Measurements from ENCODE around the gene CLIC4. TPM values are rescaled to one million over a fixed set of nuclear protein-coding genes. Genes with fewer than 3 reads are reported as not detected.
A peak's percentile ranks its signal among the peaks of the same experiment; 100 is the strongest.

The CLIC4 gene
- total RNA-seq, 1 experiment from 2014 or later, result 87.4 TPM

DNA sequence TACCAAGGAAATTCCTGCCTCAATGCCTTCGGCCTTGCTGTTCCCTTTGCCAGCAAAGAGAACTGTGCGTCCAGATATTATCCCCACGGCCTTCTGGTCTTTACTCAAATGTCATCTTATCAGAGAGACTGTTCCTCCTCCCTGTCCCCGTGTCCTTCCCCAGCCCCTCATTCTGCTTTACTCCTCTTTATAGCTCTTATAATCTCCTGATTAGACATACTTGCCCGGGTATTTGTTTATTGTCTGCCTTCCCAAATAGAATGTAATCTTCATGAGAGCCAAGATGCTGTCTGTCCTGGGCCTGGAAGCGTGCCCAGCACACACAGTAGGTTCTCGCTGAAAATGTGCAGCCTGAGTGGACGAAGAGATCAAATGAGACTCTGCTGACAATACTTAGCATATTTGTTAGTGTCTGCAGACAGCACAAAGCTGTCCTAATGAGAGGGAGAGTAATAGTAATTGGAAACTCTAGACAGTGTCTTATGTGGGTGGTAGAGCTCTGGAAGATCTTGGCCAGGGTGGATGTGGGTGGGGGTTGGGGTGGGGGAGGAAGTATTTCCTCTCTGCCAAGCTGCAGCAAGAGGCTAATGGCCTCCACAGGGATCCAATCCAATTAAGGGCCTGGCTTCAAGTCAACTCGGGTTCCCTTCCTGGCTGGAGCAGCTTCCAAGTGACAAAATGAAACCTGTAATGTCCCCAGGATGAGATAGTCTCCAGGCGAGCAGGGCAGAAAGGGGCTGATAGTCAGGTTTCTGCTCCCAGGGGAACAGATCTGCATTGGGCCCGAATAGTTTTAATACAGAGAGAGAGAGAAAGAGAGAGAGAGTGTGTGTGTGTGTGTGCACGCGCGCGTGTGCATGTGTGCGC, 9.5 kb upstream of the CLIC4 start:
- H3K9ac ChIP-seq (ENCODE audit: low read length), result peak overlapping the region; percentile 36
- 0 out of 2 replicates have a peak overlapping the region, but pooled peaks have one; percentile 9 for H3K27ac ChIP-seq (ENCODE audit: low read length)
- no peaks in the 10 kb centered on the region for H3K27me3 ChIP-seq (ENCODE audit: low read length)
- peak overlapping the region; percentile 47 for H3K4me2 ChIP-seq (ENCODE audit: low read depth, low read length, poor library complexity, severe bottlenecking)
- H3K79me2 ChIP-seq (ENCODE audit: low read length), result no peaks in the 10 kb centered on the region
- H3K4me1 ChIP-seq (ENCODE audit: low read length), result peaks cover 31% of the 10 kb centered on the region
- H3K9me2 ChIP-seq (replicated peaks; ENCODE audit: insufficient read depth, low read length), result no peaks in the 10 kb centered on the region
- no peaks in the 10 kb centered on the region for H3K36me3 ChIP-seq (ENCODE audit: insufficient read depth, low read length)
- peak; percentile 46 for DNase-seq
- peak overlapping the region; percentile 34; the same call in 1 of the 2 replicates for H3K4me3 ChIP-seq (ENCODE audit: low read length)
- H3K9me3 ChIP-seq (ENCODE audit: low read length), result no peaks in the 10 kb centered on the region
- no peaks in the 10 kb centered on the region for H4K20me1 ChIP-seq (ENCODE audit: insufficient read depth, low read depth, low read length)
- H2AFZ ChIP-seq (ENCODE audit: low read length), result peak overlapping the region; percentile 48

DNA sequence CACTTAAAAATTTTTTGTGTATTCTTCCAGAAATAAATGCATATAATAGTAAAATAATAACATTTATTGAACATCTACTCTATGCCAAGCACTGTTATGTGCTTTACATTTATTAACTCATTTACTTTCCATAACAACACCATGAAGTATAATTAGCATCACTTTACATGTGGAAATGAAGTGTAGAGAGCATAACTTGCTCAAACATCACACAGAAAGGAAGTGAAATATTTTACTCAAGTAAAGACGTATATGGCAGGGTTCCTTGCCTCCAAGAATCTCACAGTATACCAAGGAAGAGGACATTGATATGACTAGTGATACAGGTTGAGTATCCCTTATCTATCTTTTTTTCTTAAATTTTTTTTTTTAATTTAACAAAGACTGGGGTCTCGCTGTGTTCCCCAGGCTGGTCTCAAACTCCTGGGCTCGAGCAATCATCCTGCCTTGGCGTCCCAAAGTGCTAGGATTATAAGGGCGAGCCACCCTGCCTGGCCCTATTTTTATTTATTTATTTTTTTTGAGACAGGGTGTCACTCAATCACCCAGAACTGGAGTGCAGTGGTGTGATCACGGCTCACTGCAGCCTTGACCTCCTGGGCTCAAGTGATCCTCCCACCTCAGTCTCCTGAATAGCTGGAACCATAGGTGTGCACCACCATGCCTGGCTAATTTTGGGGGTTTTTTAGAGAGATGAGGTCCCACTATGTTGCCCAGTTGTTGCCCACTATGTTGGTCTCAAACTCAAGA, 7.7 kb upstream of the CLIC4 start:
- no peaks in the 10 kb centered on the region for H3K36me3 ChIP-seq (ENCODE audit: insufficient read depth, low read length)
- H3K4me2 ChIP-seq (ENCODE audit: low read depth, low read length, poor library complexity, severe bottlenecking), result peak overlapping the region; percentile 73
- no peaks in the 10 kb centered on the region for H3K9me3 ChIP-seq (ENCODE audit: low read length)
- H3K27ac ChIP-seq (ENCODE audit: low read length), result peak overlapping the region; percentile 54; the same call in 1 of the 2 replicates
- H4K20me1 ChIP-seq (ENCODE audit: insufficient read depth, low read depth, low read length), result no peaks in the 10 kb centered on the region
- peak overlapping the region; percentile 44; the same call in 1 of the 2 replicates for H3K4me3 ChIP-seq (ENCODE audit: low read length)
- H3K79me2 ChIP-seq (ENCODE audit: low read length), result no peaks in the 10 kb centered on the region
- H3K9ac ChIP-seq (ENCODE audit: low read length), result peak overlapping the region; percentile 24; the same call in 1 of the 2 replicates
- no peaks in the 10 kb centered on the region for H3K9me2 ChIP-seq (replicated peaks; ENCODE audit: insufficient read depth, low read length)
- H3K4me1 ChIP-seq (ENCODE audit: low read length), result peaks cover 37% of the 10 kb centered on the region
- peak overlapping the region; percentile 41; the same call in 1 of the 2 replicates for H2AFZ ChIP-seq (ENCODE audit: low read length)
- no peaks in the 10 kb centered on the region for H3K27me3 ChIP-seq (ENCODE audit: low read length)
- peak; percentile 65 for DNase-seq

DNA sequence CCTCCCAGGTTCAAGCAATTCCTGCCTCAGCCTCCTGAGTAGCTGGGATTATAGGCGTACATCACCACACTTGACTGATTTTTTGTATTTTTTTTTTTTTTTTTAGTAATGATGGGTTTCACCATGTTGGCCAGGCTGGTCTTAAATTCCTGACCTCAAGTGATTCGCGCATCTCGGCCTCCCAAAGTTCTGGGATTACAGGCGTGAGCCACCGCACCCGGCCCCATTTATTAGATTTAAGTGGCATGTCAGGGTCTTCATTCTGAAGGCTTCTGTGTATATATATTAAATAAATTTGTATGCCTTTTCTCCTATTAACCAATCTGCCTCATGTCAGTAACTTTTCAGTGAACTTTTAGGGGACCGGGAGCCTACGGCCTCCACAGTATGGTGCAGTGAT, 6.0 kb upstream of the CLIC4 start:
- DNase-seq, result no peak
- H3K4me3 ChIP-seq (ENCODE audit: low read length), result no peak overlapping the region
- no peak overlapping the region for H3K9ac ChIP-seq (ENCODE audit: low read length)
- H3K79me2 ChIP-seq (ENCODE audit: low read length), result no peaks in the 10 kb centered on the region
- H3K36me3 ChIP-seq (ENCODE audit: insufficient read depth, low read length), result no peaks in the 10 kb centered on the region
- H3K9me3 ChIP-seq (ENCODE audit: low read length), result no peaks in the 10 kb centered on the region
- peaks cover 52% of the 10 kb centered on the region for H3K4me1 ChIP-seq (ENCODE audit: low read length)
- no peaks in the 10 kb centered on the region for H3K27me3 ChIP-seq (ENCODE audit: low read length)
- H3K9me2 ChIP-seq (replicated peaks; ENCODE audit: insufficient read depth, low read length), result no peaks in the 10 kb centered on the region
- no peak overlapping the region for H3K27ac ChIP-seq (ENCODE audit: low read length)
- H4K20me1 ChIP-seq (ENCODE audit: insufficient read depth, low read depth, low read length), result no peaks in the 10 kb centered on the region
- H3K4me2 ChIP-seq (ENCODE audit: low read depth, low read length, poor library complexity, severe bottlenecking), result no peak overlapping the region
- no peak overlapping the region for H2AFZ ChIP-seq (ENCODE audit: low read length)

DNA sequence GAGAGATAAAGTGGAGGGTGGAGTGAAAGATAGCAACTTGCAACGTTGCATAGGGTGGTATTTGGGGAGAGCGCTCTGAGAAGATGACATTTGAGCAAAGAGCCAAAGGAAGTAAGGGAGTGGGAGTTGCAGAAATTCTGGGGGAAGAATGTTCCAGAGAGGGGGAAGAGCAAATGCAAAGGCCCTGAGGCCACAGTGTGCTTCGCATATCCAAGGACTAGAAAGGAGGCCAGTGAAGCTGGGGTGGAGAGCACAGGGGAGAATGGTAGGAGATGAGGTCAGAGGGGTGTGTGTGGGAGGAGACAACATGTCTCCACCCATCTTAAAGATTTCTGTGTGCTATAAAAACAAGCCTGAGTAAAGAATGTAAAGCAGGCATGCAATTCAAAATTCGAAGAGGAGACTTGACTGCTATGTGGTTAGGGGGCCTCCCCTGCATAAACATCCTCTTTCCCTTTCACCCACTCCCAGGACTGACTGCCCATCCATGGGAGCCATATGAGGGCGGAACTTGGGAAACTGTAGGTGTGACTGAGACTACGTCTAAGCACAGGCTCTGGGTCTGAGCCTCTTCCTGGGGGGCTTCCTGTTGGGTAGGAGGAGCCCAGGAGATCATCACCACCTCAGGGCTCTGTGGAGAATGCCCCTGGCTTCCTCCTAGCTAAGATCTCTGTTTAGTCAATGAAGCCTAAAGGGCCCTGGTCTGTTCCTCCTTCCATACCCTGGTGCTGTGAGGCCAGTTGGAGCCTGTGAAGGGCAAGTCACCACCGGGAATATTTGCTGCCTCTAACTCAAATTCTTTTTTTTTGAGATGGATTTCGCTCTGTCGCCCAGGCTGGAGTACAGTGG, 2.9 kb upstream of the CLIC4 start:
- Histone ChIP-seq H3K27me3 (ENCODE audit: low read length) (no peaks in the 10 kb centered on the region), H3K27ac (ENCODE audit: low read length) (no peak overlapping the region), H3K4me1 (ENCODE audit: low read length) (peaks cover 36% of the 10 kb centered on the region), H3K36me3 (ENCODE audit: insufficient read depth, low read length) (no peaks in the 10 kb centered on the region), H2AFZ (ENCODE audit: low read length) (peak overlapping the region; percentile 21; the same call in 1 of the 2 replicates), H3K9ac (ENCODE audit: low read length) (no peak overlapping the region; the same call in 1 of the 2 replicates), H3K4me3 (ENCODE audit: low read length) (no peak overlapping the region), H3K4me2 (ENCODE audit: low read depth, low read length, poor library complexity, severe bottlenecking) (no peak overlapping the region), H3K9me2 (replicated peaks; ENCODE audit: insufficient read depth, low read length) (no peaks in the 10 kb centered on the region), H3K79me2 (ENCODE audit: low read length) (peaks cover 18% of the 10 kb centered on the region), H4K20me1 (ENCODE audit: insufficient read depth, low read depth, low read length) (no peaks in the 10 kb centered on the region), H3K9me3 (ENCODE audit: low read length) (no peaks in the 10 kb centered on the region)
- no peak for DNase-seq

DNA sequence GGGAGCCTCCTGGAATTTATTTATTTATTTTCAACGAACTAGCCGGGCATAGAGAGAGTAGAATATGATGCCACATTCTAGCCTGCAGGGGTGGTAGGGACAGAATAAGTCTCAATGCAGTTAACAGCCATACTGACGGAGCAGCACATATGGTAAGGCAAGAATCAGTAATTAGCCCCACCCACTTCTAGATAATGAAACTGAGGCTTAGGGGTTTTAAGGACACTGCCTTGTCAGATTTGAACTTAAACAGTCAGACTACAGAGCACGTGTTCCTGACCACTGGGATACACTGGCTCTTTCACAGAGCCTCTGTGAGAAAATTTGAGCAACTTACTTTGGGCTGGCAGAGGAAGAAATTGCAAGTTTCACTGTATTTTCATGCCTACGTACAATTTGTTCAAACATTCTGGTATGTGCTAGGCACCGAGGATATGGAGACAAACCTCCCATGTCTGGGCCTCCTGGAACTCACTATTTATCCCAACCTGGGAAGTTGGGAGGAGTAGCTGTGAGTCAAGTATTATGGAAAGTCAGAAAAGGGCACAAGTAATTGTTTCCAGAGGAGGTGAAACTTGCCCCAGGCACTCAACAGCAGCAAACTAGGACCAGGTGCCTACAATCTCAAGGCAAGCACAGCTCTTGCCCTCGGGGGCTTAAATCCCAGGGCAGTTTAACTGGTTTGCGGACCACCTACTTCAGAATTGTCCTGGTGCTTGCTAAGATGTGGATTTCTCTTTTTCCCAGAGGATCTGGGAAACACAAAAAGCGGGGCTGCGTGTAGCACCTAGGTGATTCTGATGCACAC, 1.6 kb upstream of the CLIC4 start:
- no peak overlapping the region for H3K27ac ChIP-seq (ENCODE audit: low read length)
- peak overlapping the region; percentile 53 for H3K4me3 ChIP-seq (ENCODE audit: low read length)
- H2AFZ ChIP-seq (ENCODE audit: low read length), result peak overlapping the region; percentile 69; the same call in 1 of the 2 replicates

DNA sequence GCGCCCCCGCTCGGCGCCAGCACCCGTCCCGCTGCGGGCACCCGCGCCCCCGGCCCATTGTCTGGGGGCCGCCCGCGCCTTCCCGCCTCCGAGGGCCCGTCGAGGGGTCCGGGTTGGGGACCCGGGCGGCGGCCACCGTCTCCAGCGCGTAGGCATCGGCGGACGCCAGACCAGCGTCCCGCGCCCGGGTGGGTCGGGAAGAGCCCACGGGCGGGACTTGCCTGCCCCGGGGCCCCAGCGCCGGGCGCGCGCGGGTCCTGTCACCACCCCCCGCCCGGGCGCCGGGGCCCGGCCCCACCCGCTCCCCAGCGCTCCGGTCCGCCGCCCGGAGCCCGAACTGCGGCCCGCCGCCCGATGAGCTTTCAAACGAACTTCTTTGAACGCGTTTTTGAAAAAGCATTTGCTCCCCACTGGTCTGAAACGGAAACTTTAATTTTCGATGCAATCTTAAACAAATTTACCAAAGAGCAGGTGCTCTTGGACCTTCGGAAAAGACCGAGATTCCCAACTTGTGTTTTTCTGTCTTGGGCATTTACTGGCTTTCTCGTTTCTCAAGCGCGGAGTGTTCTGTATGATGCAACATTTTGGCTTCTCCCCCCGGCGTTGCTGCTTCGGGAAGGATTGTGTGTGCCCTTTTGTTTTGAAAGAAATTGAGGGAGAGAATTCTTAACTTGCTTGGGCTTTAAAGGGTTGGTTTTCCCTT, 615 bp downstream of the CLIC4 start:
- DNase-seq, result peak; percentile 79
- no peaks in the 10 kb centered on the region for H3K27me3 ChIP-seq (ENCODE audit: low read length)
- H3K79me2 ChIP-seq (ENCODE audit: low read length), result peaks cover 52% of the 10 kb centered on the region

More for the DNA sequence above, 1.6 kb upstream of the CLIC4 start:
- Histone ChIP-seq H3K27me3 (ENCODE audit: low read length) (no peaks in the 10 kb centered on the region), H3K36me3 (ENCODE audit: insufficient read depth, low read length) (no peaks in the 10 kb centered on the region), H3K4me1 (ENCODE audit: low read length) (peaks cover 41% of the 10 kb centered on the region), H3K9ac (ENCODE audit: low read length) (peak overlapping the region; percentile 57), H3K79me2 (ENCODE audit: low read length) (peaks cover 30% of the 10 kb centered on the region), H3K9me2 (replicated peaks; ENCODE audit: insufficient read depth, low read length) (no peaks in the 10 kb centered on the region), H3K4me2 (ENCODE audit: low read depth, low read length, poor library complexity, severe bottlenecking) (peak overlapping the region; percentile 75), H3K9me3 (ENCODE audit: low read length) (no peaks in the 10 kb centered on the region), H4K20me1 (ENCODE audit: insufficient read depth, low read depth, low read length) (no peaks in the 10 kb centered on the region)
- DNase-seq, result peak; percentile 75

More for the DNA sequence above, 615 bp downstream of the CLIC4 start:
- Histone ChIP-seq H3K36me3 (ENCODE audit: insufficient read depth, low read length) (no peaks in the 10 kb centered on the region), H3K9me2 (replicated peaks; ENCODE audit: insufficient read depth, low read length) (no peaks in the 10 kb centered on the region), H3K4me3 (ENCODE audit: low read length) (peak overlapping the region; percentile 97), H4K20me1 (ENCODE audit: insufficient read depth, low read depth, low read length) (no peaks in the 10 kb centered on the region), H3K9me3 (ENCODE audit: low read length) (no peaks in the 10 kb centered on the region), H3K4me2 (ENCODE audit: low read depth, low read length, poor library complexity, severe bottlenecking) (peak overlapping the region; percentile 77), H2AFZ (ENCODE audit: low read length) (0 out of 2 replicates have a peak overlapping the region, but pooled peaks have one; percentile 54), H3K9ac (ENCODE audit: low read length) (peak overlapping the region; percentile 91), H3K27ac (ENCODE audit: low read length) (peak overlapping the region; percentile 96), H3K4me1 (ENCODE audit: low read length) (peaks cover 62% of the 10 kb centered on the region)

Data from Karpas-422 (cell line).